ENCODE results near the gene KCNQ1. TPM values are rescaled to one million over a fixed set of nuclear protein-coding genes. Genes with fewer than 3 reads are reported as not detected.

Gene KCNQ1
- polyA plus RNA-seq, 1 of the 3 experiments (the other 2 are of a cell fraction), result 0.05 TPM

- DNase-seq, result no peak
- Histone ChIP-seq H4K20me1 (ENCODE audit: insufficient read depth) (no peaks in the 10 kb centered on the region), H3K27me3 (ENCODE audit: insufficient read depth) (no peaks in the 10 kb centered on the region), H3K4me3 (ENCODE audit: low read depth in 2 of 2, low read length in 1 of 2) (no peak overlapping the region), H3K9me3 (no peaks in the 10 kb centered on the region), H3K27ac (ENCODE audit: low read depth in 2 of 2, low read length in 1 of 2) (no peak overlapping the region), H3F3A (replicated peaks; ENCODE audit: insufficient read depth) (no peaks in the 10 kb centered on the region), H3K4me1 (ENCODE audit: control insufficient read depth in 1 of 2, insufficient read depth in 2 of 2, low read depth in 1 of 2, low read length in 1 of 2) (peaks cover 0 to 4% of the 10 kb centered on the region in 2 experiments; a peak in 1 of 4 replicates), H3K4me2 (no peak overlapping the region), H3K9ac (no peak overlapping the region), H3K36me3 (replicated peaks in 1 of 2; ENCODE audit: control insufficient read depth in 1 of 2, insufficient read depth in 2 of 2, low read length in 1 of 2) (no peaks in the 10 kb centered on the region), H3K9me2 (no peaks in the 10 kb centered on the region), H3K79me2 (ENCODE audit: insufficient read depth) (no peaks in the 10 kb centered on the region), H2AFZ (ENCODE audit: low read depth) (no peak overlapping the region)
- TF ChIP-seq NFIC (IDR thresholded peaks at IDR 0.05; ENCODE audit: borderline replicate concordance), result no peak
- TF ChIP-seq USF2 (IDR thresholded peaks at IDR 0.05; ENCODE audit: borderline replicate concordance, low read depth, low read length), result no peak
- no peak for TF ChIP-seq MXI1 (IDR thresholded peaks at IDR 0.05; ENCODE audit: low read depth, low read length)
- no peak for TF ChIP-seq JUND (IDR thresholded peaks at IDR 0.05)
- no peak for TF ChIP-seq PBX3 (IDR thresholded peaks at IDR 0.05)
- no peak for TF ChIP-seq ZBTB33 (IDR thresholded peaks at IDR 0.05; ENCODE audit: borderline replicate concordance, low read depth)
- no peak for TF ChIP-seq RCOR1 (IDR thresholded peaks at IDR 0.05; ENCODE audit: low read length)
- TF ChIP-seq RXRA (IDR thresholded peaks at IDR 0.05; ENCODE audit: borderline replicate concordance, low read depth), result no peak
- TF ChIP-seq CTCF (IDR thresholded peaks at IDR 0.05), result no peak
- WGBS (ENCODE audit: low lambda C conversion rate), result 71% methylated on average over 15 of the region's 27 CpGs
- ChIA-PET POLR2A (no interaction called here), CTCF (interaction anchor here (1.1 to 1.6 kb wide), 3 partner anchors 24 to 59 kb away, joined by 3 to 9 read pairs (median 4); no protein-coding TSS in a partner anchor)
These were observed 28.7 kb downstream of the KCNQ1 start for GRCh38 chr11:2473361-2474058.

Measured in SK-N-SH (cell line).